Nephron progenitor cell (in vitro differentiated cells): ENCODE results near the gene FAM234B.
"Not testable (repeated sequence)": the region's sequence is repeated elsewhere in the genome, so short reads cannot be mapped to it uniquely, and the experiment has no call there.

Experiments used
- DNase-seq: peaks from one replicate; pipeline ENCODE4 v3.0.0; 2021
- H3K27ac Mint-ChIP-seq: 2 replicates; pipeline ENCODE4 v1.8.0; 2021; ENCODE audit warnings: mild to moderate bottlenecking, moderate library complexity, mixed read lengths
- H3K27me3 Mint-ChIP-seq: 2 replicates; pipeline ENCODE4 v1.8.0; 2021; ENCODE audit warnings: mild to moderate bottlenecking, low read depth, mixed read lengths; ENCODE audit not compliant: poor library complexity
- H3K36me3 Mint-ChIP-seq: 2 replicates; pipeline ENCODE4 v1.8.0; 2021; ENCODE audit warnings: low read depth, mixed read lengths
- H3K4me1 Mint-ChIP-seq: 2 replicates; pipeline ENCODE4 v1.8.0; 2021; ENCODE audit warnings: mixed read lengths
- H3K4me3 Mint-ChIP-seq: 2 replicates; pipeline ENCODE4 v1.8.0; 2021; ENCODE audit warnings: mild to moderate bottlenecking, moderate library complexity, mixed read lengths
- H3K9me3 Mint-ChIP-seq: 2 replicates; pipeline ENCODE4 v1.8.0; 2021; ENCODE audit warnings: mild to moderate bottlenecking, moderate library complexity, mixed read lengths
- TF ChIP-seq, protein P1 (sequence below): fragments of 200-600 bp; sonication (generic); IDR thresholded peaks from 2 replicates; pipeline ENCODE4 v1.5.0; 2021; ENCODE audit warnings: antibody characterized with exemption

FAM234B gene

DNA sequence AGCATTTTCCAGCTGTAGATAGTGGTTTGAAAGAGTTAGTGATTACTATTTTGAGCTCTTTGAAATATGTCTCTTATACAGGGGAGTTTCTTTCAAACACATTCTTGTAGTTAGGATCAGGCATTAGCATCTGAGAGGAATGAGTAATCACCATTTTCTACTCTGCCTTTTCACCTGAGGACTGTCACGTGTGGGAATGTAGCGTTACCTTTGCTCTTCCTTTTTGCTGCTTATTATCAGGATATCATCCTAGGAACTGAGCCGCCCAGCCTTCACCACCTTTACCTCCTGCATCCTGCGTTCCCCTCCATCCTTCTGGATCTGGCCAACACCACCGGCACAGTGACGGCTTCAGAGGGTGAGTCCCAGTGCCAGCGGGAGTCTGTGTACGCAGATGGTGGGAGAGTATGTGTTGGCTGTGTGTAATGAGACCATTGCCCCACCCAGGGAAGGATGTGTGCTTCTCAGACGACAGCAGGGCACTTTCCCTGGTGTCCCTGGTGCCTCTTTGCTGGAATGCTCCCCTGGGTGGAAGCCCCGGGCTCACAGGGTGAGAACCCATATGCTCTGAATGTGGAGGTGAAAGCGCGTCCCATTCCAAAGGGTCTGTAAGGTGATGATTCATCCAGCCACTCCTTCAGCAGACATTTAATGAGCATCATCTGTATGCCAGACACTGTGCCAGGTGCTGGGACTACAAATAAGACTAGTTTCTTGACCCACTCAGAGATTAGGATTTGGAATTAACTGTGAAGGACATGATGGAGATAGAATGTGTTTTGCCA, 31.8 kb downstream of the FAM234B start:
- no peak for DNase-seq
- TF ChIP-seq, protein P1, sequence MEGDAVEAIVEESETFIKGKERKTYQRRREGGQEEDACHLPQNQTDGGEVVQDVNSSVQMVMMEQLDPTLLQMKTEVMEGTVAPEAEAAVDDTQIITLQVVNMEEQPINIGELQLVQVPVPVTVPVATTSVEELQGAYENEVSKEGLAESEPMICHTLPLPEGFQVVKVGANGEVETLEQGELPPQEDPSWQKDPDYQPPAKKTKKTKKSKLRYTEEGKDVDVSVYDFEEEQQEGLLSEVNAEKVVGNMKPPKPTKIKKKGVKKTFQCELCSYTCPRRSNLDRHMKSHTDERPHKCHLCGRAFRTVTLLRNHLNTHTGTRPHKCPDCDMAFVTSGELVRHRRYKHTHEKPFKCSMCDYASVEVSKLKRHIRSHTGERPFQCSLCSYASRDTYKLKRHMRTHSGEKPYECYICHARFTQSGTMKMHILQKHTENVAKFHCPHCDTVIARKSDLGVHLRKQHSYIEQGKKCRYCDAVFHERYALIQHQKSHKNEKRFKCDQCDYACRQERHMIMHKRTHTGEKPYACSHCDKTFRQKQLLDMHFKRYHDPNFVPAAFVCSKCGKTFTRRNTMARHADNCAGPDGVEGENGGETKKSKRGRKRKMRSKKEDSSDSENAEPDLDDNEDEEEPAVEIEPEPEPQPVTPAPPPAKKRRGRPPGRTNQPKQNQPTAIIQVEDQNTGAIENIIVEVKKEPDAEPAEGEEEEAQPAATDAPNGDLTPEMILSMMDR: no peak
- peaks cover 10% of the 10 kb centered on the region for H3K27me3 Mint-ChIP-seq
- H3K4me3 Mint-ChIP-seq: no peak overlapping the region
- peaks cover 22% of the 10 kb centered on the region for H3K9me3 Mint-ChIP-seq
- peaks cover 7% of the 10 kb centered on the region for H3K4me1 Mint-ChIP-seq
- no peak overlapping the region for H3K27ac Mint-ChIP-seq
- peaks cover 68% of the 10 kb centered on the region for H3K36me3 Mint-ChIP-seq

DNA sequence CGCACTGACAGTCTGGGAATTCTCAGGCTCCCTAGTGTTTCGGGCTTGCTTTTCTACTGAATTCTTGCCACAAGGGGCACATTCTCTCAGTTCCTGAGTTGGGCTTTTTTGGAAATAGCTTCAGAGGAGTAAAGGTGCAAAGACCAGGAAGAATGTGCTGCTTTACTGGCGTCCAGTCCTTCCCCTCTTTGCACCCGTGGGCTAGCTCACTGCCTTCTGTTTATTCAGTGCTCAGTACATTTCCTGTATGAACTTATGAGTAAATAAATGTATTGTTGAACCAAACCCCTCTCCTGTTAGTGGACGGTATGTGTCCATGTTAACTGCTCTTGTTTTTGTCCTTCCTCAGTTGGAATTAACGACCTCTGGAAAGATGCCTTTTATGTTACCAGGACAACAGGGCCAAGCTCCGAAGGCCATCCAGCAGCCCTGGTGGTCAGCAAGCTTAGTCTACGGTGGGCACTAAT, 35.3 kb downstream of the FAM234B start:
- Mint-ChIP-seq H3K27me3 (peaks cover 10% of the 10 kb centered on the region), H3K27ac (no peak overlapping the region), H3K36me3 (peaks cover 63% of the 10 kb centered on the region), H3K4me1 (no peaks in the 10 kb centered on the region), H3K4me3 (no peak overlapping the region), H3K9me3 (peaks cover 22% of the 10 kb centered on the region)
- no peak for DNase-seq
- TF ChIP-seq, protein P1: no peak

- TF ChIP-seq, protein P1: no peak
- Mint-ChIP-seq H3K4me1 (no peaks in the 10 kb centered on the region), H3K36me3 (peaks cover 70% of the 10 kb centered on the region), H3K9me3 (peaks cover 22% of the 10 kb centered on the region), H3K4me3 (no peak overlapping the region), H3K27ac (no peak overlapping the region), H3K27me3 (peaks cover 10% of the 10 kb centered on the region)
- no peak for DNase-seq
These were observed 36.1 kb downstream of the FAM234B start for GRCh38 chr12:13080266-13080665.

DNA sequence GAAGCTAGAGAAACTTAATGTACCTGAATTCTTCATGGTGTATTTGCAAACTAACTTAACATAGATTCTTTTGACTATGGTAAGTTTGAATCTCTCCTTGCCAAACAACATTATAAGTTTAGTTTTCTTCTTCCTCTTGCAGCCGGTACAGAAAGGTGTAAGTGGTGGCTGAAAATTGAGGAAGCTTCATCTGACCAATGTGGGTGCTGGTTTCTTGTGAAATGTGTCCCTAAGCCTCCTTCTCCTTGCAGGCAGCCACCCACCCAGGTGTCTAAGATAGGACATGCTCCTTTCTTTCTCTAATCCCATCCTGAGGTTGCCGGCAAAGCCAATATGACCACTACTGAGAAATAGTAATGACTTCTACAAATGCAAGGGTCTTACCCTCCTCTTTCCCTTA, 38.7 kb downstream of the FAM234B start:
- Mint-ChIP-seq H3K9me3 (peaks cover 14% of the 10 kb centered on the region), H3K36me3 (peaks cover 62% of the 10 kb centered on the region), H3K4me3 (no peak overlapping the region), H3K27me3 (peaks cover 5% of the 10 kb centered on the region), H3K27ac (no peak overlapping the region), H3K4me1 (peaks cover 11% of the 10 kb centered on the region)
- TF ChIP-seq, protein P1: no peak
- no peak for DNase-seq

DNA sequence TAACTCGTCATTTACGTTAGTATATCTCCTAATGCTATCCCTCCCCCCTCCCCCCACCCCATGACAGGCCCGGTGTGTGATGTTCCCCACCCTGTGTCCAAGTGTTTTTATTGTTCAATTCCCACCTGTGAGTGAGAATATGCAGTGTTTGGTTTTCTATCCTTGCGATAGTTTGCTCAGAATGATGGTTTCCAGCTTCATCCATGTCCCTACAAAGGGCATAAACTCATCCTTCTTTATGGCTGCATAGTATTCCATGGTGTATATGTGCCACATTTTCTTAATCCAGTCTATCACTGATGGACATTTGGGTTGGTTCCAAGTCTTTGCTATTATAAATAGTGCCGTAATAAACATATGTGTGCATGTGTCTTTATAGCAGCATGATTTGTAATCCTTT, 39.5 kb downstream of the FAM234B start:
- H3K27me3 Mint-ChIP-seq, H3K4me3 Mint-ChIP-seq, H3K27ac Mint-ChIP-seq, DNase-seq, H3K9me3 Mint-ChIP-seq: not testable (repeated sequence)
- Mint-ChIP-seq H3K4me1 (peaks cover 11% of the 10 kb centered on the region), H3K36me3 (peaks cover 56% of the 10 kb centered on the region)

DNA sequence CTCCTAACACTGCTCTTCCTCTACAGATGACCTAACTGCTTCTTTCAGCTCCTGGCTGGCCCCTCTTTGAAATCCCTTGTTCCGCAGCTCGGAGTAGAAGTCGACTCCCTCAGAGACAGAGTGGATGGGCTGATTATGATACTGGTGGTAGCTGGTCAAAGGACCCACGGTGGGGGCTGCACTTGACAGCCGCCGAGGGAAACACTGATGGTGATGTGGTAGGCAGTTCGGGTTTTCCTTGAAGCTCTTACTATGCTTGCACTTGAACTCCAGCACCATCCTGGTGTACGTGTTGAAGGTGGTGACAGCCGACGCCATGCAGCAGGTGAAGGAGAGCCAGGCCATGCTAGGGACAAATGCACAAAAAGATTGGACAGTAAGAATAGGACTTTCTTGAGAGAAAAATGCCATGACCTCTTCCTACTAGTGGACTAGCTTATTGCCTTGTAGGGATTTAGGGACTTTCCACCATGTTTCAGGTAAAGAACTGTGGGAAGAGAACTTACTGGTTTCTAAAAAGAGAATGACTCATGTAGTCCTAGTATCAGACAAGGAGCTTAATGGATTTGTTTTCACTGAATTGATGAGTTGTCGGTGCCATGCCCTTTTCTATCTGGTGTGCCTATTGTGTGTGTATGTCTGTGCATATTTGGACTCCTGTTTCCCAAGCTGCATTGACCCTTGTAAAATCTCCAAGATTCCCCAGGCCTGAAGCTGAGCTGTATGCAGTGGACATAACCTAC, 40.9 kb downstream of the FAM234B start:
- peaks cover 13% of the 10 kb centered on the region for H3K27me3 Mint-ChIP-seq
- DNase-seq: no peak
- TF ChIP-seq, protein P1: no peak
- no peak overlapping the region for H3K4me3 Mint-ChIP-seq
- peaks cover 51% of the 10 kb centered on the region for H3K36me3 Mint-ChIP-seq
- H3K27ac Mint-ChIP-seq: no peak overlapping the region
- H3K9me3 Mint-ChIP-seq: no peaks in the 10 kb centered on the region
- peaks cover 11% of the 10 kb centered on the region for H3K4me1 Mint-ChIP-seq
